ENCODE results near the gene OOSP3.
"Not testable (repeated sequence)": the region's sequence is repeated elsewhere in the genome, so short reads cannot be mapped to it uniquely, and the experiment has no call there.

DNA sequence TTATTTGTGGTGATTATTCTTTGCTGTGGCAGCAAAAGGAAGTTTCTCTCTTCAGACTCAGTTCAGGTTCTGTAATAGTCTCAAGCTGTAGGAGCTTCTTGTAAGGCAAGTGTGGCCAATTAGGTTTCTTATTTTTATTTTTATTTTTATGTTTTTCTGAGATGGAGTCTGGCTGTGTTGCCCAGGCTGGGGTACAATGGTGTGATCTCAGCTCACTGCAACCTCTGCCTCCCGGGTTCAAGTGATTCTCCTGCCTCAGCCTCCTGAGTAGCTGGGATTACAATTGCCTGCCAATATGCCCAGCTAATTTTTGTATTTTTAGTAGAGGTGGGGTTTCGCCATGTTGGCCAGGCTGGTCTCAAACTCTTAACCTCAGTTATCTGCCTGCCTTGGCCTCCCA lies 29.0 kb upstream of the OOSP3 start:
- TF ChIP-seq POLR2A (IDR thresholded peaks at IDR 0.05; ENCODE audit: low read depth, low read length); TAF1 (IDR thresholded peaks at IDR 0.05; ENCODE audit: borderline replicate concordance, low read depth, low read length); POLR2AphosphoS5 (IDR thresholded peaks at IDR 0.05; ENCODE audit: low read depth, low read length): not testable (repeated sequence)
